GM12878 (cell line): Measurements from ENCODE around the gene STPG3. TPM values are rescaled to one million over a fixed set of nuclear protein-coding genes. Genes with fewer than 3 reads are reported as not detected.

Experiments used
- ATF3 ChIP-seq: IDR thresholded peaks from 2 replicates; pipeline ENCODE4 v1.6.1; 2011; ENCODE audit warnings: low read depth, mild to moderate bottlenecking, low read length, moderate library complexity, borderline replicate concordance; ENCODE audit errors: extremely low read depth
- HDAC6 ChIP-seq: fragments of 200-600 bp; sonication (generic); IDR thresholded peaks from one replicate; pipeline ENCODE4 v1.8.0; 2017; ENCODE audit warnings: antibody characterized with exemption; ENCODE audit not compliant: unreplicated experiment
- IKZF2 ChIP-seq, 2 experiments: fragments of 450-650 bp; IDR thresholded peaks; 2 replicates each; pipeline ENCODE4 v1.6.1; 2017; ENCODE audit warnings: mild to moderate bottlenecking in 2 of 2, moderate library complexity in 2 of 2
- NR2C1 ChIP-seq: fragments of 450-650 bp; IDR thresholded peaks from 2 replicates; pipeline ENCODE4 v1.6.1; 2017; ENCODE audit warnings: antibody characterized with exemption, mild to moderate bottlenecking, moderate library complexity
- RELA ChIP-seq: fragments of 450-650 bp; IDR thresholded peaks from 2 replicates; pipeline ENCODE4 v1.8.0; 2014; ENCODE audit warnings: borderline replicate concordance; ENCODE audit not compliant: partially characterized antibody
- TARDBP ChIP-seq: IDR thresholded peaks from 2 replicates; pipeline ENCODE4 v1.6.1; 2016; ENCODE audit warnings: borderline replicate concordance
- ZBTB4 ChIP-seq: fragments of 450-650 bp; formaldehyde crosslinking; IDR thresholded peaks from 2 replicates; pipeline ENCODE4 v1.4.0; 2022; ENCODE audit warnings: mild to moderate bottlenecking, moderate library complexity
- ZNF384 ChIP-seq: IDR thresholded peaks from 2 replicates; pipeline ENCODE4 v1.6.1; 2012; ENCODE audit warnings: low read depth, mild to moderate bottlenecking, low read length, improper control_type of control experiment, borderline replicate concordance
- polyA plus RNA-seq, 11 experiments: library from polyadenylated mRNA; depleted of rRNA in 4 of 11; unstranded in 6 of 11; stranded (reverse) in 5 of 11; fragments of >200 nt; fragmentation: Nextera tagmentation in 4 of 11; fragmentation: Illumina TruSeq in 1 of 11; extraction: Ambion mirVana in 4 of 11; extraction: Trizol in 1 of 11; gene quantifications; 1 replicate in 1 of 11; 2 replicates in 10 of 11; pipeline versions ENCODE4 v1.2.1 to v1.2.3, GENCODE V29; 2011 to 2016; ENCODE audit warnings: inconsistent platforms in 2 of 11, missing spikeins in 2 of 11, low read depth in 1 of 11
- total RNA-seq, 4 experiments: library from RNA; depleted of rRNA in 3 of 4; stranded (reverse); fragments of >200 nt in 3 of 4; fragmentation: Illumina TruSeq in 1 of 4; extraction: Trizol in 1 of 4; gene quantifications; 2 replicates each; pipeline versions ENCODE4 v1.2.1 to v1.2.3, GENCODE V29; 2013 to 2021
- TF ChIP-seq, protein P1 (sequence below): fragments of 450-650 bp; IDR thresholded peaks from 2 replicates; pipeline ENCODE4 v1.6.1; 2016; ENCODE audit warnings: mild to moderate bottlenecking, moderate library complexity, borderline replicate concordance
- TF ChIP-seq, protein P2 (sequence below): IDR thresholded peaks from 2 replicates; pipeline ENCODE4 v1.6.1; 2012; ENCODE audit warnings: mild to moderate bottlenecking, low read depth, low read length
- TF ChIP-seq, protein P3 (sequence below): fragments of 450-650 bp; formaldehyde crosslinking; IDR thresholded peaks from 2 replicates; pipeline ENCODE4 v1.4.0; 2020; ENCODE audit warnings: mild to moderate bottlenecking, moderate library complexity

The STPG3 gene
- total and polyA plus RNA-seq, 10 of the 15 experiments (the other 5 are each of a cell fraction or from before 2014, with no cell fraction given) = not detected

GRCh38 chr9:137205126-137206069 is 45.7 kb upstream of the STPG3 start, which contains the start of the genes NDOR1 and TMEM203 (continued):
- TF ChIP-seq, protein P1, sequence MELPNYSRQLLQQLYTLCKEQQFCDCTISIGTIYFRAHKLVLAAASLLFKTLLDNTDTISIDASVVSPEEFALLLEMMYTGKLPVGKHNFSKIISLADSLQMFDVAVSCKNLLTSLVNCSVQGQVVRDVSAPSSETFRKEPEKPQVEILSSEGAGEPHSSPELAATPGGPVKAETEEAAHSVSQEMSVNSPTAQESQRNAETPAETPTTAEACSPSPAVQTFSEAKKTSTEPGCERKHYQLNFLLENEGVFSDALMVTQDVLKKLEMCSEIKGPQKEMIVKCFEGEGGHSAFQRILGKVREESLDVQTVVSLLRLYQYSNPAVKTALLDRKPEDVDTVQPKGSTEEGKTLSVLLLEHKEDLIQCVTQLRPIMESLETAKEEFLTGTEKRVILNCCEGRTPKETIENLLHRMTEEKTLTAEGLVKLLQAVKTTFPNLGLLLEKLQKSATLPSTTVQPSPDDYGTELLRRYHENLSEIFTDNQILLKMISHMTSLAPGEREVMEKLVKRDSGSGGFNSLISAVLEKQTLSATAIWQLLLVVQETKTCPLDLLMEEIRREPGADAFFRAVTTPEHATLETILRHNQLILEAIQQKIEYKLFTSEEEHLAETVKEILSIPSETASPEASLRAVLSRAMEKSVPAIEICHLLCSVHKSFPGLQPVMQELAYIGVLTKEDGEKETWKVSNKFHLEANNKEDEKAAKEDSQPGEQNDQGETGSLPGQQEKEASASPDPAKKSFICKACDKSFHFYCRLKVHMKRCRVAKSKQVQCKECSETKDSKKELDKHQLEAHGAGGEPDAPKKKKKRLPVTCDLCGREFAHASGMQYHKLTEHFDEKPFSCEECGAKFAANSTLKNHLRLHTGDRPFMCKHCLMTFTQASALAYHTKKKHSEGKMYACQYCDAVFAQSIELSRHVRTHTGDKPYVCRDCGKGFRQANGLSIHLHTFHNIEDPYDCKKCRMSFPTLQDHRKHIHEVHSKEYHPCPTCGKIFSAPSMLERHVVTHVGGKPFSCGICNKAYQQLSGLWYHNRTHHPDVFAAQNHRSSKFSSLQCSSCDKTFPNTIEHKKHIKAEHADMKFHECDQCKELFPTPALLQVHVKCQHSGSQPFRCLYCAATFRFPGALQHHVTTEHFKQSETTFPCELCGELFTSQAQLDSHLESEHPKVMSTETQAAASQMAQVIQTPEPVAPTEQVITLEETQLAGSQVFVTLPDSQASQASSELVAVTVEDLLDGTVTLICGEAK = peak; percentile 94
- TF ChIP-seq TARDBP = peak; percentile 64; the same call in 1 of the 2 replicates
- no peak for TF ChIP-seq IKZF2 (IDR thresholded peaks at IDR 0.05)
- TF ChIP-seq RELA = peak; percentile 69
- no peak for TF ChIP-seq ZNF384
- TF ChIP-seq, protein P2, sequence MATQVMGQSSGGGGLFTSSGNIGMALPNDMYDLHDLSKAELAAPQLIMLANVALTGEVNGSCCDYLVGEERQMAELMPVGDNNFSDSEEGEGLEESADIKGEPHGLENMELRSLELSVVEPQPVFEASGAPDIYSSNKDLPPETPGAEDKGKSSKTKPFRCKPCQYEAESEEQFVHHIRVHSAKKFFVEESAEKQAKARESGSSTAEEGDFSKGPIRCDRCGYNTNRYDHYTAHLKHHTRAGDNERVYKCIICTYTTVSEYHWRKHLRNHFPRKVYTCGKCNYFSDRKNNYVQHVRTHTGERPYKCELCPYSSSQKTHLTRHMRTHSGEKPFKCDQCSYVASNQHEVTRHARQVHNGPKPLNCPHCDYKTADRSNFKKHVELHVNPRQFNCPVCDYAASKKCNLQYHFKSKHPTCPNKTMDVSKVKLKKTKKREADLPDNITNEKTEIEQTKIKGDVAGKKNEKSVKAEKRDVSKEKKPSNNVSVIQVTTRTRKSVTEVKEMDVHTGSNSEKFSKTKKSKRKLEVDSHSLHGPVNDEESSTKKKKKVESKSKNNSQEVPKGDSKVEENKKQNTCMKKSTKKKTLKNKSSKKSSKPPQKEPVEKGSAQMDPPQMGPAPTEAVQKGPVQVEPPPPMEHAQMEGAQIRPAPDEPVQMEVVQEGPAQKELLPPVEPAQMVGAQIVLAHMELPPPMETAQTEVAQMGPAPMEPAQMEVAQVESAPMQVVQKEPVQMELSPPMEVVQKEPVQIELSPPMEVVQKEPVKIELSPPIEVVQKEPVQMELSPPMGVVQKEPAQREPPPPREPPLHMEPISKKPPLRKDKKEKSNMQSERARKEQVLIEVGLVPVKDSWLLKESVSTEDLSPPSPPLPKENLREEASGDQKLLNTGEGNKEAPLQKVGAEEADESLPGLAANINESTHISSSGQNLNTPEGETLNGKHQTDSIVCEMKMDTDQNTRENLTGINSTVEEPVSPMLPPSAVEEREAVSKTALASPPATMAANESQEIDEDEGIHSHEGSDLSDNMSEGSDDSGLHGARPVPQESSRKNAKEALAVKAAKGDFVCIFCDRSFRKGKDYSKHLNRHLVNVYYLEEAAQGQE = no peak
- peak; percentile 77 for TF ChIP-seq HDAC6
- TF ChIP-seq ZBTB4 (CRISPR knock-in tag) = no peak
- TF ChIP-seq, protein P3, sequence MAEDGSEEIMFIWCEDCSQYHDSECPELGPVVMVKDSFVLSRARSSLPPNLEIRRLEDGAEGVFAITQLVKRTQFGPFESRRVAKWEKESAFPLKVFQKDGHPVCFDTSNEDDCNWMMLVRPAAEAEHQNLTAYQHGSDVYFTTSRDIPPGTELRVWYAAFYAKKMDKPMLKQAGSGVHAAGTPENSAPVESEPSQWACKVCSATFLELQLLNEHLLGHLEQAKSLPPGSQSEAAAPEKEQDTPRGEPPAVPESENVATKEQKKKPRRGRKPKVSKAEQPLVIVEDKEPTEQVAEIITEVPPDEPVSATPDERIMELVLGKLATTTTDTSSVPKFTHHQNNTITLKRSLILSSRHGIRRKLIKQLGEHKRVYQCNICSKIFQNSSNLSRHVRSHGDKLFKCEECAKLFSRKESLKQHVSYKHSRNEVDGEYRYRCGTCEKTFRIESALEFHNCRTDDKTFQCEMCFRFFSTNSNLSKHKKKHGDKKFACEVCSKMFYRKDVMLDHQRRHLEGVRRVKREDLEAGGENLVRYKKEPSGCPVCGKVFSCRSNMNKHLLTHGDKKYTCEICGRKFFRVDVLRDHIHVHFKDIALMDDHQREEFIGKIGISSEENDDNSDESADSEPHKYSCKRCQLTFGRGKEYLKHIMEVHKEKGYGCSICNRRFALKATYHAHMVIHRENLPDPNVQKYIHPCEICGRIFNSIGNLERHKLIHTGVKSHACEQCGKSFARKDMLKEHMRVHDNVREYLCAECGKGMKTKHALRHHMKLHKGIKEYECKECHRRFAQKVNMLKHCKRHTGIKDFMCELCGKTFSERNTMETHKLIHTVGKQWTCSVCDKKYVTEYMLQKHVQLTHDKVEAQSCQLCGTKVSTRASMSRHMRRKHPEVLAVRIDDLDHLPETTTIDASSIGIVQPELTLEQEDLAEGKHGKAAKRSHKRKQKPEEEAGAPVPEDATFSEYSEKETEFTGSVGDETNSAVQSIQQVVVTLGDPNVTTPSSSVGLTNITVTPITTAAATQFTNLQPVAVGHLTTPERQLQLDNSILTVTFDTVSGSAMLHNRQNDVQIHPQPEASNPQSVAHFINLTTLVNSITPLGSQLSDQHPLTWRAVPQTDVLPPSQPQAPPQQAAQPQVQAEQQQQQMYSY (CRISPR knock-in tag) = no peak
- peak; percentile 58 for TF ChIP-seq NR2C1
- TF ChIP-seq ATF3 = peak; percentile 79; the same call in 1 of the 2 replicates
